Measurements from ENCODE around the gene MLC1.

MLC1 gene

GRCh38 chr22:50041361-50042065, 43.7 kb downstream of the MLC1 start:
- TF ChIP-seq CTCF (IDR thresholded peaks at IDR 0.05; ENCODE audit: poor library complexity, severe bottlenecking): no peak
- DNase-seq (ENCODE audit: low spot score) (no peak), ATAC-seq (ENCODE audit: low read depth) (no peak)
- no peaks in the 10 kb centered on the region for H3K27me3 ChIP-seq (ENCODE audit: insufficient read depth, poor library complexity, severe bottlenecking)
- H3K27ac ChIP-seq (ENCODE audit: poor library complexity, severe bottlenecking): no peak overlapping the region
- no peaks in the 10 kb centered on the region for H3K4me1 ChIP-seq (ENCODE audit: insufficient read depth, poor library complexity, severe bottlenecking)
- peaks cover 2% of the 10 kb centered on the region for H3K9me3 ChIP-seq (ENCODE audit: severe bottlenecking)
- no peak overlapping the region for H3K4me3 ChIP-seq (ENCODE audit: severe bottlenecking)
- no peaks in the 10 kb centered on the region for H3K36me3 ChIP-seq (ENCODE audit: low read depth)

GRCh38 chr22:50040717-50041116, 44.5 kb downstream of the MLC1 start:
- ATAC-seq (ENCODE audit: low read depth): no peak
- Histone ChIP-seq H3K4me1 (ENCODE audit: insufficient read depth, poor library complexity, severe bottlenecking) (no peaks in the 10 kb centered on the region), H3K4me3 (ENCODE audit: severe bottlenecking) (no peak overlapping the region), H3K36me3 (ENCODE audit: low read depth) (no peaks in the 10 kb centered on the region), H3K27me3 (ENCODE audit: insufficient read depth, poor library complexity, severe bottlenecking) (no peaks in the 10 kb centered on the region), H3K9me3 (ENCODE audit: severe bottlenecking) (peaks cover 2% of the 10 kb centered on the region), H3K27ac (ENCODE audit: poor library complexity, severe bottlenecking) (no peak overlapping the region)
- no peak for TF ChIP-seq CTCF (IDR thresholded peaks at IDR 0.05; ENCODE audit: poor library complexity, severe bottlenecking)
- DNase-seq (ENCODE audit: low spot score): no peak

GRCh38 chr22:50039669-50040443, 45.4 kb downstream of the MLC1 start:
- no peaks in the 10 kb centered on the region for H3K36me3 ChIP-seq (ENCODE audit: low read depth)
- no peak overlapping the region for H3K4me3 ChIP-seq (ENCODE audit: severe bottlenecking)
- no peak overlapping the region for H3K27ac ChIP-seq (ENCODE audit: poor library complexity, severe bottlenecking)
- ATAC-seq (ENCODE audit: low read depth) (no peak), DNase-seq (ENCODE audit: low spot score) (no peak)
- no peaks in the 10 kb centered on the region for H3K27me3 ChIP-seq (ENCODE audit: insufficient read depth, poor library complexity, severe bottlenecking)
- no peaks in the 10 kb centered on the region for H3K4me1 ChIP-seq (ENCODE audit: insufficient read depth, poor library complexity, severe bottlenecking)
- peaks cover 2% of the 10 kb centered on the region for H3K9me3 ChIP-seq (ENCODE audit: severe bottlenecking)
- no peak for TF ChIP-seq CTCF (IDR thresholded peaks at IDR 0.05; ENCODE audit: poor library complexity, severe bottlenecking)

GRCh38 chr22:50035976-50036724, 49.1 kb downstream of the MLC1 start:
- TF ChIP-seq CTCF (IDR thresholded peaks at IDR 0.05; ENCODE audit: poor library complexity, severe bottlenecking): no peak
- Histone ChIP-seq H3K9me3 (ENCODE audit: severe bottlenecking) (peaks cover 2% of the 10 kb centered on the region), H3K27ac (ENCODE audit: poor library complexity, severe bottlenecking) (no peak overlapping the region), H3K27me3 (ENCODE audit: insufficient read depth, poor library complexity, severe bottlenecking) (no peaks in the 10 kb centered on the region), H3K4me3 (ENCODE audit: severe bottlenecking) (no peak overlapping the region), H3K36me3 (ENCODE audit: low read depth) (no peaks in the 10 kb centered on the region), H3K4me1 (ENCODE audit: insufficient read depth, poor library complexity, severe bottlenecking) (no peaks in the 10 kb centered on the region)
- ATAC-seq (ENCODE audit: low read depth) (no peak), DNase-seq (ENCODE audit: low spot score) (no peak)

Data from RWPE2 (cell line).